ENCODE measurements around the gene PEX5L. TPM values are rescaled to one million over a fixed set of nuclear protein-coding genes. Genes with fewer than 3 reads are reported as not detected.

PEX5L gene
- total and polyA plus RNA-seq, 2 experiments from 2014 or later = 0.13 to 0.63 TPM

DNA sequence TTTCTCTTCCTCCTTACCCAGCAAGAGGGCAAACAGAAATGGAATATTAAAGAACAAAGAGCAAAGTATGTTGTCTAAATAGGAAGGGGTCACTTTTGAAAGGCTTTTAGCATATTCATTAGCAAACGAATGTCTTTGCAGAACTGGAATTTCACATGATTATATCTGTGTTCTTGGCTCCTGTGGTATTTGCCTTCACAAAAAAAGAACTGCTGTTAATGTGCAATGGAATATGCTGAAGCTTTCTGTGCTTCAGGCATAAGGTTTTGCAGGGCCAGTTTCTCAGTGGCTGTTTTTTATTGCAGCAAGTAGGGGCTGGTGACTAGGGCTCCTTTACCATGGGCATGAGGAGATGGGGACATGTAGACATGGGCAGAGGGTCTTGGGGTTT, 210.5 kb downstream of the PEX5L start:
- WGBS (ENCODE audit: low lambda C conversion rate, missing lambda C conversion rate) = 10% methylated on average over 1 of the region's 1 CpG
- H4K20me1 ChIP-seq (ENCODE audit: insufficient read depth, poor library complexity, severe bottlenecking) = no peaks in the 10 kb centered on the region
- no peaks in the 10 kb centered on the region for H3K4me1 ChIP-seq (ENCODE audit: insufficient read depth)
- H3K27ac ChIP-seq = no peak overlapping the region
- H3K27me3 ChIP-seq = peaks cover 14% of the 10 kb centered on the region
- TF ChIP-seq EZH2phosphoT487 (IDR thresholded peaks at IDR 0.05; ENCODE audit: low read depth, severe bottlenecking, unreplicated experiment) = no peak
- TF ChIP-seq, protein P1, sequence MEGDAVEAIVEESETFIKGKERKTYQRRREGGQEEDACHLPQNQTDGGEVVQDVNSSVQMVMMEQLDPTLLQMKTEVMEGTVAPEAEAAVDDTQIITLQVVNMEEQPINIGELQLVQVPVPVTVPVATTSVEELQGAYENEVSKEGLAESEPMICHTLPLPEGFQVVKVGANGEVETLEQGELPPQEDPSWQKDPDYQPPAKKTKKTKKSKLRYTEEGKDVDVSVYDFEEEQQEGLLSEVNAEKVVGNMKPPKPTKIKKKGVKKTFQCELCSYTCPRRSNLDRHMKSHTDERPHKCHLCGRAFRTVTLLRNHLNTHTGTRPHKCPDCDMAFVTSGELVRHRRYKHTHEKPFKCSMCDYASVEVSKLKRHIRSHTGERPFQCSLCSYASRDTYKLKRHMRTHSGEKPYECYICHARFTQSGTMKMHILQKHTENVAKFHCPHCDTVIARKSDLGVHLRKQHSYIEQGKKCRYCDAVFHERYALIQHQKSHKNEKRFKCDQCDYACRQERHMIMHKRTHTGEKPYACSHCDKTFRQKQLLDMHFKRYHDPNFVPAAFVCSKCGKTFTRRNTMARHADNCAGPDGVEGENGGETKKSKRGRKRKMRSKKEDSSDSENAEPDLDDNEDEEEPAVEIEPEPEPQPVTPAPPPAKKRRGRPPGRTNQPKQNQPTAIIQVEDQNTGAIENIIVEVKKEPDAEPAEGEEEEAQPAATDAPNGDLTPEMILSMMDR (IDR thresholded peaks at IDR 0.05; ENCODE audit: poor library complexity) = no peak
- TF ChIP-seq EZH2 (IDR thresholded peaks at IDR 0.05; ENCODE audit: borderline replicate concordance) = no peak
- H3K4me2 ChIP-seq = no peak overlapping the region
- DNase-seq (ENCODE audit: low spot score) = no peak
- no peaks in the 10 kb centered on the region for H3K9me2 ChIP-seq (replicated peaks; ENCODE audit: insufficient read depth)
- H3K9me3 ChIP-seq (ENCODE audit: low read depth) = no peaks in the 10 kb centered on the region
- no peaks in the 10 kb centered on the region for H3K36me3 ChIP-seq (replicated peaks; ENCODE audit: insufficient read depth, low read depth)
- H3K4me3 ChIP-seq = no peak overlapping the region
- H3K79me2 ChIP-seq = no peaks in the 10 kb centered on the region
- H2AFZ ChIP-seq = no peak overlapping the region

DNA sequence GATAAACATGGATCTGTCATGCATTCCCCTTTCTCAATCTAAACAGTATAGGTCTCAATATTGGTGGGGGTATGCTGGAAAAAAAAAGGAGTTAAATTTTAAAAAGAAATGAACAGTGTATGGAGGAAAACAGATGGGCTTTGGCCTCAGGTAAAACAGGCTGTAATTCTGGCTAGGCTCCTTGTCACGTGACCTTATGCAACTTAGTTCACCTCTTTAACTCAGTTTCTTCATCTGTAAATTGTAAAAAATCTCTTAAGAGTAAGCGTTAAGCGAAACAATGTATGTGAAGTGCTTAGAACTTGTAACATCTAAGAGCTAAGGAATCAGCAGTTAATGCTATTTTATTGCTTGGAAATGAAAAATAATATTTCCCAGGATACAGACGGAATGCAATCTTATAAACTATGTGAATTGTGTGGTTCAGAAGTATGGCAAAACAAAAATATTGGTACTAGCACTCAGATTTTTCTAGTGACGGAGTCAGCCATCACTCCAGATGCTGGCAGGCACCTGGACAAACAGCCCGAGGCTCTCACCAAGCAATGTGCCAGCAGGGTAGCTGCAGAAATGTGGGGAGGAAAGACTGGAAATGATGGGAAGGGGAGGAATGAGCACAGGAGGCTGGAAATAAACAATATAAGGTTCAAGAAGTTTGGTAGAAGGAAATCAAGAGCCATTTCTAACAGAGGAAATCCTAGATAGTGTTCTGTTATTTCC, 211.1 kb downstream of the PEX5L start:
- Histone ChIP-seq H2AFZ (no peak overlapping the region), H3K9me3 (ENCODE audit: low read depth) (no peaks in the 10 kb centered on the region), H3K27ac (no peak overlapping the region), H3K36me3 (replicated peaks; ENCODE audit: insufficient read depth, low read depth) (no peaks in the 10 kb centered on the region), H4K20me1 (ENCODE audit: insufficient read depth, poor library complexity, severe bottlenecking) (no peaks in the 10 kb centered on the region), H3K27me3 (peaks cover 14% of the 10 kb centered on the region), H3K4me2 (no peak overlapping the region), H3K4me3 (no peak overlapping the region), H3K79me2 (no peaks in the 10 kb centered on the region), H3K9me2 (replicated peaks; ENCODE audit: insufficient read depth) (no peaks in the 10 kb centered on the region), H3K4me1 (ENCODE audit: insufficient read depth) (no peaks in the 10 kb centered on the region)
- TF ChIP-seq, protein P1 (IDR thresholded peaks at IDR 0.05; ENCODE audit: poor library complexity) = no peak
- no peak for TF ChIP-seq EZH2 (IDR thresholded peaks at IDR 0.05; ENCODE audit: borderline replicate concordance)
- no peak for TF ChIP-seq EZH2phosphoT487 (IDR thresholded peaks at IDR 0.05; ENCODE audit: low read depth, severe bottlenecking, unreplicated experiment)
- no peak for DNase-seq (ENCODE audit: low spot score)
- 74% methylated on average over 6 of the region's 6 CpGs for WGBS (ENCODE audit: low lambda C conversion rate, missing lambda C conversion rate)

DNA sequence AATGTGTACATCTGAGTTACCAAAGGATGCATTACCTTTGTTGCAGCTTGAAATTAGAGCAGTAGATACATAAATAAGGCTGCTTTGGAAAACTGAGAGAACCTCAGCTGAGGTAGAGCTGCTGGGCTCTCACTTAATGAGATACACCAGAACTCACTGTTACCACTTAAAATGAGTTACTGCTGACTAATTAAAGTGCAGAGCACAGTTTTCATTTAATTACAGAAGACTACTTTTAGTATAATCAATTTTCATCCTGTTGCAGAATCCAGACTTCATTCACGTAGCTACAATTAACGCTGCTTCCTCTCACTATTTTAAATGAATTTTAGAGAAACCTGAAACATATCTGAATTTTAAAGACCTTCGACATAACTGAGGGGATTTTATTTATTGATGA, 214.4 kb downstream of the PEX5L start:
- Histone ChIP-seq H2AFZ (no peak overlapping the region), H3K27me3 (peaks cover 14% of the 10 kb centered on the region), H3K79me2 (no peaks in the 10 kb centered on the region), H3K4me3 (no peak overlapping the region), H3K9me3 (ENCODE audit: low read depth) (no peaks in the 10 kb centered on the region), H3K27ac (no peak overlapping the region), H3K9me2 (replicated peaks; ENCODE audit: insufficient read depth) (no peaks in the 10 kb centered on the region), H3K4me1 (ENCODE audit: insufficient read depth) (no peaks in the 10 kb centered on the region), H4K20me1 (ENCODE audit: insufficient read depth, poor library complexity, severe bottlenecking) (no peaks in the 10 kb centered on the region), H3K4me2 (no peak overlapping the region), H3K36me3 (replicated peaks; ENCODE audit: insufficient read depth, low read depth) (no peaks in the 10 kb centered on the region)
- no peak for TF ChIP-seq EZH2phosphoT487 (IDR thresholded peaks at IDR 0.05; ENCODE audit: low read depth, severe bottlenecking, unreplicated experiment)
- TF ChIP-seq, protein P1 (IDR thresholded peaks at IDR 0.05; ENCODE audit: poor library complexity) = no peak
- no peak for TF ChIP-seq EZH2 (IDR thresholded peaks at IDR 0.05; ENCODE audit: borderline replicate concordance)
- DNase-seq (ENCODE audit: low spot score) = no peak
- WGBS (ENCODE audit: low lambda C conversion rate, missing lambda C conversion rate) = 94% methylated on average over 3 of the region's 3 CpGs
